Esophagus squamous epithelium (tissue), 4 donors: Measurements from ENCODE around the gene DISP3.

Experiments used
- CTCF ChIP-seq, 6 experiments: fragments of 450-650 bp in 4 of 6; fragments of 200-600 bp in 2 of 6; sonication (generic) in 2 of 6; IDR thresholded peaks; one replicate each; pipeline ENCODE4 v1.5.1; 2016 to 2019; ENCODE audit warnings: antibody characterized with exemption in 6 of 6, mild to moderate bottlenecking in 4 of 6, moderate library complexity in 4 of 6
- POLR2A ChIP-seq, 4 donors: fragments of 450-650 bp; IDR thresholded peaks; one replicate each; pipeline ENCODE4 v1.6.1; 2017; ENCODE audit warnings: antibody characterized with exemption in 4 of 4, mild to moderate bottlenecking in 4 of 4, moderate library complexity in 3 of 4

- TF ChIP-seq CTCF (IDR thresholded peaks at IDR 0.05) (no peak), POLR2A (IDR thresholded peaks at IDR 0.05) (no peak)
These were observed 5.4 kb upstream of the DISP3 start for GRCh38 chr1:11473491-11474034.
